Stimulated activated CD4-positive, alpha-beta T cell treated with anti-CD3 and anti-CD28 coated beads, TNF-alpha, amount 100 ng/mL, for 48 hours (primary cell): ENCODE measurements around the gene SAMD11.
"Not testable (repeated sequence)": the region's sequence is repeated elsewhere in the genome, so short reads cannot be mapped to it uniquely, and the experiment has no call there.

Source experiments
- DNase-seq, 3 donors: peaks; one replicate each; pipeline ENCODE4 v3.0.0-alpha.2; 2020; ENCODE audit warnings: low read depth in 3 of 3

The SAMD11 gene

GRCh38 chr1:923131-923990 lies at the start of gene SAMD11:
TSS of gene SAMD11 (plus strand) at chr1:923923. CDS start at chr1:924432, 509 bp downstream.
- DNase-seq, result peak in 2 of 3 donors; percentile 28 to 44

GRCh38 chr1:876428-877208 lies 47.1 kb upstream of the SAMD11 start:
- not testable (repeated sequence) for DNase-seq

GRCh38 chr1:877209-877986 lies 46.3 kb upstream of the SAMD11 start:
- not testable (repeated sequence) for DNase-seq

GRCh38 chr1:880511-880910 lies 43.2 kb upstream of the SAMD11 start:
- DNase-seq, result not testable (repeated sequence)

- not testable (repeated sequence) for DNase-seq
These were observed 42.8 kb upstream of the SAMD11 start for GRCh38 chr1:880915-881314.

GRCh38 chr1:886311-886710 lies 37.4 kb upstream of the SAMD11 start:
- no peak for DNase-seq

GRCh38 chr1:886760-887159 lies 37.0 kb upstream of the SAMD11 start:
- no peak for DNase-seq

GRCh38 chr1:888297-888696 lies 35.4 kb upstream of the SAMD11 start:
- DNase-seq, result no peak

GRCh38 chr1:889774-890173 lies 33.9 kb upstream of the SAMD11 start:
- not testable (repeated sequence) for DNase-seq

GRCh38 chr1:890234-890633 lies 33.5 kb upstream of the SAMD11 start:
- DNase-seq, result not testable (repeated sequence)

GRCh38 chr1:890661-891060 lies 33.1 kb upstream of the SAMD11 start:
- no peak for DNase-seq

- no peak for DNase-seq
These were observed 26.5 kb upstream of the SAMD11 start for GRCh38 chr1:897226-897625.

- not testable (repeated sequence) for DNase-seq
These were observed 25.8 kb upstream of the SAMD11 start for GRCh38 chr1:897951-898350.

- DNase-seq, result no peak
These were observed 23.9 kb upstream of the SAMD11 start for GRCh38 chr1:899636-900317.

GRCh38 chr1:901108-901859 lies 22.4 kb upstream of the SAMD11 start:
- no peak for DNase-seq

GRCh38 chr1:902802-903201 lies 20.9 kb upstream of the SAMD11 start:
- DNase-seq, result no peak

- no peak for DNase-seq
These were observed 20.4 kb upstream of the SAMD11 start for GRCh38 chr1:903305-903704.

GRCh38 chr1:903721-904271 lies 19.9 kb upstream of the SAMD11 start:
- no peak for DNase-seq

- DNase-seq, result peak; percentile 72 to 79 (median 79)
These were observed 19.3 kb upstream of the SAMD11 start for GRCh38 chr1:904310-904950.
